Neural crest cell (in vitro differentiated cells): Measurements from ENCODE around the gene PTPRK. TPM values are rescaled to one million over a fixed set of nuclear protein-coding genes. Genes with fewer than 3 reads are reported as not detected.

Experiments used
- DNase-seq: peaks from one replicate; pipeline ENCODE4 v3.0.0; 2021; ENCODE audit warnings: low read depth, mixed read lengths, low spot score
- H3K27ac Mint-ChIP-seq: one replicate; pipeline ENCODE4 v1.8.0; 2021; ENCODE audit warnings: mild to moderate bottlenecking, mixed read lengths; ENCODE audit not compliant: unreplicated experiment
- H3K27me3 Mint-ChIP-seq: 2 replicates; pipeline ENCODE4 v1.8.0; 2021; ENCODE audit warnings: low read depth, mild to moderate bottlenecking, mixed read lengths
- H3K36me3 Mint-ChIP-seq: 2 replicates; pipeline ENCODE4 v1.8.0; 2021; ENCODE audit warnings: low read depth, mild to moderate bottlenecking, mixed read lengths
- H3K4me1 Mint-ChIP-seq: 2 replicates; pipeline ENCODE4 v1.8.0; 2021; ENCODE audit warnings: mixed read lengths
- H3K4me3 Mint-ChIP-seq: one replicate; pipeline ENCODE4 v1.8.0; 2021; ENCODE audit warnings: mild to moderate bottlenecking, mixed read lengths
- H3K9me3 Mint-ChIP-seq: 2 replicates; pipeline ENCODE4 v1.8.0; 2021; ENCODE audit warnings: mixed read lengths
- total RNA-seq: library from RNA; stranded (reverse); gene quantifications from 2 replicates; pipeline ENCODE4 v1.2.1, GENCODE V29; 2021
- TF ChIP-seq, protein P1 (sequence below): fragments of 200-600 bp; sonication (generic); conservative IDR thresholded peaks from 2 replicates; pipeline ENCODE4 v1.5.0; 2021; ENCODE audit warnings: antibody characterized with exemption, mild to moderate bottlenecking

The PTPRK gene
- total RNA-seq, 1 donor from 2014 or later = 30.8 TPM

- TF ChIP-seq, protein P1, sequence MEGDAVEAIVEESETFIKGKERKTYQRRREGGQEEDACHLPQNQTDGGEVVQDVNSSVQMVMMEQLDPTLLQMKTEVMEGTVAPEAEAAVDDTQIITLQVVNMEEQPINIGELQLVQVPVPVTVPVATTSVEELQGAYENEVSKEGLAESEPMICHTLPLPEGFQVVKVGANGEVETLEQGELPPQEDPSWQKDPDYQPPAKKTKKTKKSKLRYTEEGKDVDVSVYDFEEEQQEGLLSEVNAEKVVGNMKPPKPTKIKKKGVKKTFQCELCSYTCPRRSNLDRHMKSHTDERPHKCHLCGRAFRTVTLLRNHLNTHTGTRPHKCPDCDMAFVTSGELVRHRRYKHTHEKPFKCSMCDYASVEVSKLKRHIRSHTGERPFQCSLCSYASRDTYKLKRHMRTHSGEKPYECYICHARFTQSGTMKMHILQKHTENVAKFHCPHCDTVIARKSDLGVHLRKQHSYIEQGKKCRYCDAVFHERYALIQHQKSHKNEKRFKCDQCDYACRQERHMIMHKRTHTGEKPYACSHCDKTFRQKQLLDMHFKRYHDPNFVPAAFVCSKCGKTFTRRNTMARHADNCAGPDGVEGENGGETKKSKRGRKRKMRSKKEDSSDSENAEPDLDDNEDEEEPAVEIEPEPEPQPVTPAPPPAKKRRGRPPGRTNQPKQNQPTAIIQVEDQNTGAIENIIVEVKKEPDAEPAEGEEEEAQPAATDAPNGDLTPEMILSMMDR = no peak
- H3K4me1 Mint-ChIP-seq = peaks cover 5% of the 10 kb centered on the region
- H3K9me3 Mint-ChIP-seq = no peaks in the 10 kb centered on the region
- no peaks in the 10 kb centered on the region for H3K27me3 Mint-ChIP-seq
- H3K27ac Mint-ChIP-seq = no peak overlapping the region
- H3K4me3 Mint-ChIP-seq = no peak overlapping the region
- no peak for DNase-seq
- H3K36me3 Mint-ChIP-seq = peaks cover 4% of the 10 kb centered on the region
Measured at GRCh38 chr6:128032042-128032441, 488.4 kb downstream of the PTPRK start.

DNA sequence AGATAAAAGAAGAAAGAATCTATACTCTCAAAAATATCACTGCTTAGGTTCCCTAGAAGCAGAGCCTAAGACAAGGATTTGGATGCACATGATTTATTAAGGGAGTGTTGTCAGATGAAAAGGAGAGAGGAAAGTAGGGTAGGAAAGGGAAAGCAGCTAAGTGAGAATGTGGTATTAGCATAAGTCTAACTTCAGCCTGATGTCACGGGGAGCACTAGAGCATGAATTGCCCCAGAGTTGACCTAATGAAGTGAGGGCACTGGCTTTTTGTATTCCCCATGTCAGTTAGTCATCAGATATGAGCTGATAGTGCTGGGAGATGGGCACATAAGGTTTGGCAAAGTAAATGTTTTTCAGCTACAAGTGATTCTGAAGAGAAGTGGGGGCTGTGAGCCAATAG lies 490.6 kb downstream of the PTPRK start:
- H3K27me3 Mint-ChIP-seq = no peaks in the 10 kb centered on the region
- TF ChIP-seq, protein P1 = no peak
- H3K4me1 Mint-ChIP-seq = peaks cover 5% of the 10 kb centered on the region
- no peak for DNase-seq
- H3K9me3 Mint-ChIP-seq = no peaks in the 10 kb centered on the region
- no peak overlapping the region for H3K4me3 Mint-ChIP-seq
- peak overlapping the region; percentile 76 for H3K27ac Mint-ChIP-seq
- peaks cover 2% of the 10 kb centered on the region for H3K36me3 Mint-ChIP-seq

- no peaks in the 10 kb centered on the region for H3K27me3 Mint-ChIP-seq
- H3K9me3 Mint-ChIP-seq = no peaks in the 10 kb centered on the region
- H3K27ac Mint-ChIP-seq = no peak overlapping the region
- peaks cover 5% of the 10 kb centered on the region for H3K4me1 Mint-ChIP-seq
- TF ChIP-seq, protein P1 = no peak
- no peak for DNase-seq
- H3K4me3 Mint-ChIP-seq = no peak overlapping the region
- peaks cover 2% of the 10 kb centered on the region for H3K36me3 Mint-ChIP-seq
Measured at GRCh38 chr6:128028183-128028582, 492.2 kb downstream of the PTPRK start.

- no peak for DNase-seq
- Mint-ChIP-seq H3K9me3 (no peaks in the 10 kb centered on the region), H3K27me3 (no peaks in the 10 kb centered on the region), H3K4me1 (peaks cover 5% of the 10 kb centered on the region), H3K27ac (no peak overlapping the region), H3K36me3 (peaks cover 2% of the 10 kb centered on the region), H3K4me3 (no peak overlapping the region)
- TF ChIP-seq, protein P1 = no peak
Measured at GRCh38 chr6:128025478-128025877, 494.9 kb downstream of the PTPRK start.

DNA sequence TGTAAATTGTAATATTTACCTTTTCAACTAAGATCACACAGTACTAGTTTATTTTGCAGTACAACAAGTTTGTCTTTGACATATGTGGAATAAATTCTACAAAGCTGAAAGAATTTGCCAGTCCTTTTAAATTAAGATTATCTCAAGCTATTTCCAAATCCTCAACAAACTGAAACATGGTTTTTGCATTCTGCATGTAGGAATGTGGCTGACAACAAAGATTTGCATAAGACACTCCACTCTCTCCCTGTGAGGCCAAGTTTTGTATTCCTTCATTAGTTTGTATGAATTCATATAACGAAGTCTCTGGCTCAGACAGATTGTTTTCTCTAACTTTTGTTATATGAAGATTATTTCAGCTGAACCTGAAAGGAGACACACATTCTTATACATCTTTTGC lies 495.4 kb downstream of the PTPRK start:
- H3K4me1 Mint-ChIP-seq = peaks cover 4% of the 10 kb centered on the region
- no peak overlapping the region for H3K4me3 Mint-ChIP-seq
- H3K27ac Mint-ChIP-seq = no peak overlapping the region
- H3K27me3 Mint-ChIP-seq = no peaks in the 10 kb centered on the region
- no peak for DNase-seq
- H3K36me3 Mint-ChIP-seq = peaks cover 2% of the 10 kb centered on the region
- no peaks in the 10 kb centered on the region for H3K9me3 Mint-ChIP-seq
- TF ChIP-seq, protein P1 = no peak

DNA sequence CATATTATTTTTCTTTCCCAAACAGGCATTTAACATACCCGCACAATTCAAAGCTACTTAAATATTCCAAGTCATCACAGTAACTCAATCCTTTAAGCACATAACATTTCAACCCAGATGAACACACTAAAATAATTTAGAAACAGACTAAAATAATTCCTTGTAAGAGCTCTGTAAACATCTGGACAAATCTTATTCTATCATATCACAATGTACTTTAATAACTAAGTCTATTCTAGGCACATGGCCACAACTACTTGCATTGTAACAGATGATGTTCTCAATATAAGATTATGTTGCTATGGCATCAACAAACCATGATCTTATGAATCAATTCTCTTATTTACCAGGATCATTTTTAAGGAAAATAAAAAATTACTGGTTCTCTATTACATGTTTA lies 496.4 kb downstream of the PTPRK start:
- H3K36me3 Mint-ChIP-seq = peaks cover under 1% of the 10 kb centered on the region
- no peak overlapping the region for H3K27ac Mint-ChIP-seq
- no peak for DNase-seq
- peaks cover 9% of the 10 kb centered on the region for H3K4me1 Mint-ChIP-seq
- no peaks in the 10 kb centered on the region for H3K9me3 Mint-ChIP-seq
- no peaks in the 10 kb centered on the region for H3K27me3 Mint-ChIP-seq
- H3K4me3 Mint-ChIP-seq = no peak overlapping the region
- TF ChIP-seq, protein P1 = no peak
